AG09319 (cell line): ENCODE measurements around the gene TMEM176A.

Experiments used
- DNase-seq: peaks from one replicate; pipeline ENCODE4 v3.0.0-alpha.2; 2010; ENCODE audit warnings: low read depth; ENCODE audit errors: extremely low read depth
- CTCF ChIP-seq: IDR thresholded peaks from 2 replicates; pipeline ENCODE4 v1.5.1; 2011; ENCODE audit warnings: low read depth, mild to moderate bottlenecking, inconsistent platforms, low read length, moderate library complexity

Gene TMEM176A

DNA sequence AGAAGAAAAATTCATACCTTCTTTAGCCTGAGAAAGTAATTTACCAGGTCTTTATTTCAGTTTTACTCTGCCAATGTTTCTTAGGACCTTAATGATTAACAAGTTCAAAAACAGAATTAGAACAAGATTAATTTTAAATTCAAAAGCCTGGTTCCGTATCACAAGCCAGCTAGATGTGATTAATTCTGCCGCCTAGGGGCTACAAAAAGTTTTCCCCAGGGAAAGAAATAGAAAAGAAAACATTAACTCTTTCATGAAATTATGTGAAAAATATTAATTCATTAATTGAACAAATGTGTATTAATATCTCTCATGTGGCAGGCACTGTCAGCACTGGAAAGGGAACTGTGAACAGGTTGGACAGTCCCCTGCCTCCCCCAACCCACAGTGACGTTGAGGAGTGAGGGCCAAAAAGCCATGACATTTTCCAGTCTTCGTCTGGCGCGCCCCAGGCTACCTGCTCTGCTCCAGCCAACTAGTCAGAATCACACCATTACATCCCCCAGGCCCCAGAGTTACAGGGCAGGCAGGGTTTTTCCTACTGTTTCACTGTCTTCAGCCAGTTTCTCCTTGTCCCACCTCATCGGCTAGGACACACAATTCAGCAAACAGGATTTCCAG lies 20.1 kb downstream of the TMEM176A start:
- no peak for DNase-seq
- TF ChIP-seq CTCF = no peak

DNA sequence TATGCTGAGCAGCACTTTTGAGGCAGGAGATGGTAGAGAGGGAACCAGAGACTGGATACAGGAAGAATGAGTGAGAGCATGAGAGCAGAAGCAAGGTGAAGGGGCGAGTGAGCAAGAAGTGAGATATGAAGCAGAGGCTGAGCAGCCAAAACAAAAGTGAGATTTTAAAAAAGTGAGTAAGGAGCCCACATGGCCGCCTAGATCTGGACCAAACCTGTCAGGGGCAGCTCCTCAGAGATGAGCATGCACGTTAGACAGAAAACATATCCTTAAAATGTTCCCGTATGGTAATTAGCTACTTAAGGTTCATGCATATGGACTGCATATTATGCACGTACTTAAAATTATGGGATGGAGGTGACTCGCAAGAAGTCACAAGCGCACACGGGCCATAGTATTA lies 22.5 kb downstream of the TMEM176A start:
- DNase-seq = no peak
- TF ChIP-seq CTCF = no peak

DNA sequence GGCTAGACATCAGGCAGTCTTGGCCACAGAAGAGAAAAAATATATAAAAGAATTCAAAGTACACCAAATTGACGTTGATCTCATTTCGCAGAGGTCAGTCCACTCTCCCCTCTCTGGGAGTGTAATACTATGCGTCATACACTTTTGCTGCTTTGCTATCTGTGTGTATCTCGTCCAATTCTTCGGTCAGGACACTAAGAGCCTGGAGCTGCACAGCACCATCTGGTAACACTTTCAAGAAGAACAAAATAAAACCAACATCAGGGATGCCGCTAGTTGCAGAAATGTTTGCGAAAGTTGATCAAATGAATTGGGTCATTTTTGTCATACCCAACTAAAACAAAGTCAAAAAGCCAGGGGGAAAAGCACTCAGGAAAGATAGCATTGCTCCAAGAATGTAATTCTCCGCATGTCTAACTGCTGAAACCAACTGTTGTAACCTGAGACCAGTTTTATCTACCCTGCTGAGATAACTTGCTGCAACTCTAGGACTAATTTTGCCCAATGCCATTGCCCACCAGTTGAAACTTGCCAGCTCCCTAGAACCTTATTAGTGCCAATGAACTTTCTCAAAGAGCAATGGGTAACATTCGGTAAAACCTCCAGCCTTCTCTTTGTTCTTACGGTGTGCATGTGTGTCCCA lies 23.0 kb downstream of the TMEM176A start:
- no peak for TF ChIP-seq CTCF
- DNase-seq = no peak

GRCh38 chr7:150824379-150825177 lies 24.0 kb downstream of the TMEM176A start:
- no peak for TF ChIP-seq CTCF
- DNase-seq = no peak

DNA sequence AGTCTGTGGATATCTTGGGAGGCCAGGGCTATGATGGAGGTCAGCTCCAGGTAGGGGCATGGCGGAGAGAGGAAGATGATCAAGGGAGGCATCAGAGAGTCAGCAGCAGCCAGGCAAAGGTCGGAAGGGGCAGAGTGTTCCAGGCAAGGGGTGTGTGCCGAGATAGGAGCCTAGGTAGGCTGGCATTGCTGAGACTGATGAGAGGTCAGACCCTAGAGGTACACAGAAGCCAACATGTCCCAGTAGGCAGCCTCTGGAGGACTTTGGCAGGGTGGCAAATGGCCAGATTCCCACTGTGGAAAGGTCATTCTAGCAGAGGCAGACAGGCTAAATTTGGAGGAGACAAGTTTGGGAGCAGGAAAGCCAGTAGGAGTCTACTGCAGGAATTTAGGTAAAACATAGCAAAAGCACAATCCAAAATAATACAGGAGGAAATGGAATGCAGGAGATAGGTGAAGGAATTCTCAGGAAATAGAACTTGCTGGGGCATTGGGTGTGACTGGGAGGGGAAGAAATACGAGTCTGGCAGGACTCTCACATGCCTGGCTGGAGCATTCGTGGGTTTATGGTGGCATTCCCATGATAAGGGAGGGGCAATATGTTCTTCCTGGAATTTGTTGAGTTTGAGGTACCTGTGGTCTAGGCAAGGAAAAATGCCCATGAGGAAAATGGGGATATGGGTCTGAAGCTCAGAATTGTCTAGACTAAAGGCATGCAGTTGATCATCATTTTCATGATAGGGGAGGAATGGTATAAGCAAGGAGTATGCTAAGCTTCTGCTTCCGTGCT lies 25.7 kb downstream of the TMEM176A start:
- DNase-seq = no peak
- no peak for TF ChIP-seq CTCF

DNA sequence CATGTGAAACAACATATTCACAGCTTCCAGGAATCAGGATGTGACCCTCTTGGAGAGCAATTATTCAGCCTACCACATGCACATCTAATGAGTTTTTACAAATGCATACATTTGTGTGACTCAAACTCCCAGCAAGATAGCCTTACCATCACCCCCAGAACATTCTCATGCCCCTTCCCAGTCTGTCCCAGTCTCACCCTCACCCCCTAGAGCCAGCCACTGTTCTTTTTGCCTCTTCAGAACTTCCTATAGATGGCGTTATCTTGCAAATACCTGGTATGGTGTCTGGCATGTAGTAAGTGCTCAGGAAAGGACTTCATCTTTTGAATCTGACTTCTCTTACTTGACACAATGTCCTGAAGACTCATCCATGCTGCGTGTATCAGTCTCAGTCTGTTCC lies 27.8 kb downstream of the TMEM176A start:
- DNase-seq = no peak
- no peak for TF ChIP-seq CTCF

GRCh38 chr7:150829426-150829825 lies 28.9 kb downstream of the TMEM176A start:
- no peak for DNase-seq
- no peak for TF ChIP-seq CTCF
